Stimulated activated CD8-positive, alpha-beta memory T cell treated with anti-CD3 and anti-CD28 coated beads, Interleukin-7, amount 100 ng/mL, for 24 hours (primary cell): ENCODE results near the gene BTN1A1.
A peak's percentile ranks its signal among the peaks of the same experiment; 100 is the strongest.
"Not testable (repeated sequence)": the region's sequence is repeated elsewhere in the genome, so short reads cannot be mapped to it uniquely, and the experiment has no call there.

Experiments
- DNase-seq: peaks from one replicate; pipeline ENCODE4 v3.0.0-alpha.2; 2020; ENCODE audit warnings: low read depth

BTN1A1 gene

DNA sequence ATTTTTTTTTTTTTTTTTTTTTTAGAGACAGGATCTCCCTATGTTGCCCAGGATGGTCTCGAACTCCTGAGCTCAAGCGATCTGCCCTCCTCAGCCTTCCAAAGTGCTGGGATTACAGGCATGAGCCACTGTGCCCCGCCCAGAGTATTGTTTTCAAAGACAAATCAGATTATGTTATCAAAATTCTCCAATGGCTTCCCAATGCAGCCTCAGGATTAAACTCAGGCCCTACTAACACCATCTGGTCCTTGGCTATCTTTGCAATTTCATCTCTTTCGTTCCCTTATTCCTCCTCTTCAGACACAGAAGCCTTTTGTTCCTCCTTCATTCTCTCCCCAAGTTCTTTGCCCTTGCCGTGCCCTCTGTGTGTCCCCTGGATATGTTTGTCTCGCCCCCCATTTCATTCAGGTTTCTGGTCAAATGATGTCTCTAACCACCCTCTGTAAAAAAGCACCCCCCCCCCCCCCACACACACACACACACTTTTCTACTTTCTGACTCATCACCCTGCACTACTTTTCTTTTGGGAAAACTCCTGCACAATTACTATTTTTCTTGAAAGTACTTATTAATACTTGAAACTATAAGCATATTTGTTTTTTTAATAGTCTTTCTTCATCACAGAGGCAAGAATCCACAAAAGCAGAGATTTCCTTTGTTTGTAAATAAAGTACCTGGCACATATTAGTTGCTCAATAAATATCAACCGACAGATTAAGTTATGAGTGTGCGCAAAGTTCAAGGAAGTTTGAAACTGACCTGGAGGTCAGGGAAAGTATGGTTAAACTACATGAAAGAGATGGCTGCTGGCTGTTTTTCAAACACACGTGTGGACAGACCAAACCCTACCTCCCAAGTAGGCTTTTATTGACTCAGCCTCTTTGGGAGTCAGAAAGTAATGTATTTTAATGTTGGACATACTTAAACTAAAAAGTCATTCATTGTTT is 16.7 kb downstream of the BTN1A1 start:
- no peak for DNase-seq

DNA sequence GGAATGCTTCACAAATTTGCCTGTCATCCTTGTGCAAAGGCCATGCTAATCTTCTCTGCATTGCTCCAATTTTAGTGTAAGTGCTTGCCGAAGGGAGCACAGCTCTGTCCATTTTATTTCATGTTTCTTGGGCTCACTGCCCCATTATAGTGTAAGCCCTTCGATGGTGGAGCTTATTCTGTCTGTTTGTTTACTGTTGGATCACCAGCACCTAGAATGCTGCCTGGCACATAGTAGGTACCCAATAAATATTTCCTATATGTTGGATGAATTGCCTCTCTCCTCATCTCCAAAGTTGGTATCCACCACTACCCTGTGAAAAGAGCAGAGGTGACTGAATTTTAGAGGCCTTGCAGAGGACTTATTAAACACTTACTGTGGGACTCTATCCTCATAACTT is 19.3 kb downstream of the BTN1A1 start:
- no peak for DNase-seq

- DNase-seq = no peak
Observed at GRCh38 chr6:26520237-26520849, 20.2 kb downstream of the BTN1A1 start.

- DNase-seq = peak; percentile 77
Observed at GRCh38 chr6:26520850-26521599, 20.9 kb downstream of the BTN1A1 start.

DNA sequence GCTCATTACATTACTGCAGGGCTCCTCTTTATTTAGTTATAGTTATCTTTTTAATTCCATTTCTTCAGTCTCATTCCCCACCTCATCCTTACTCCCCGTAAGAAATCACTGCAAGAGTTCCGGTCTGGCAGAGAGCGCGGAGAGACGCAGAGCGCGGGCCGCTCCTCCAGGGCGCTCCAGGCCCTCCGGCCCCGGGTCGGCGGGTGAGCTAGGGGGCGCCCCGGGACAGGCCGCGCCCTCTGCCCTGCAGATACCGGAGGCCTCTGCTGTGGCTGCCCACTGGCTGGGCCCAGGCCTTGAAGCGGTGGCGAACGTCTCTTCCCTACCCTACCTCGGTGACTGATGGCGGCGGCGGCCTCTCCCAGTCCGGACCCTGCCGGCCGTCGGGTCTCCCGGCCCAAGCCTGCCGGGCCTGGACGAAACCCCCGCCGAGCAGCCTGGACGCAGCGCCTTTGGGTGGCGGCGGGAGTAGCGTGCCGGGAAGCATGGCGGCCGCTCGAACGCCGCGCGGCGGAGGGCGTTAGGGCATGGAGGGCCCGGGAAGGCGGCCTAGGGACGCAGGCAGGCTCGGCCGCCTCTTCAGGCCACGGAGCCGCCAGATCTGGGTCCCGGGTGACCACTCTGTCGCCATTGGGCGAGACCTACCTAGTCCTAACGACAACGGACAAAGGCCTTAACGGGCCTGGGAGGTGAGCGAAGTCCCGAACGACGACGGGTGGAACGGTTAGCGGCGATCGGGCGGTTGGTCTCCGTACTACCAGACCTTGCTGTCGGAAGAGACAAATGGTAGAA is 21.7 kb downstream of the BTN1A1 start:
- DNase-seq = peak; percentile 26

GRCh38 chr6:26522486-26523228 is 22.6 kb downstream of the BTN1A1 start:
- DNase-seq = not testable (repeated sequence)

DNA sequence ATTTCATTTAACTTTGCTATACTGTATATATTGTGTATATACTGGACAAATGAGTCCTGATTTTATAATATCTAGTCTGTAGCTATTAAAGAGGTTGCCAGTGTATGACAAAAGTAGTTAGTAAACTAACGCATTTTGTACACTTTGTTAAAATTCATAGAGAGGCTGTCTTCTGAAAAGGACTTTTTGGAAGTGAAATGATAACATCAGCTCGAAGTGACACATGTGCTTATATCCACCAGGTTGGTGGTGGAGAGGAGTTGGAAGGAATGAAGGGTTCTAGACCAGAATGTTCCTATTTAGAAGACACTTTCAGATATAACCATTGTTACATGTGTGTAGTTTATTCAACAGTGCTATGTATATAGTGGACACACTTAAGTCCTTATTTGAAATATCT is 24.2 kb downstream of the BTN1A1 start:
- not testable (repeated sequence) for DNase-seq

GRCh38 chr6:26524722-26525370 is 24.7 kb downstream of the BTN1A1 start:
- DNase-seq = no peak

GRCh38 chr6:26525838-26526237 is 25.7 kb downstream of the BTN1A1 start:
- DNase-seq = no peak

GRCh38 chr6:26526928-26527327 is 26.8 kb downstream of the BTN1A1 start:
- no peak for DNase-seq

DNA sequence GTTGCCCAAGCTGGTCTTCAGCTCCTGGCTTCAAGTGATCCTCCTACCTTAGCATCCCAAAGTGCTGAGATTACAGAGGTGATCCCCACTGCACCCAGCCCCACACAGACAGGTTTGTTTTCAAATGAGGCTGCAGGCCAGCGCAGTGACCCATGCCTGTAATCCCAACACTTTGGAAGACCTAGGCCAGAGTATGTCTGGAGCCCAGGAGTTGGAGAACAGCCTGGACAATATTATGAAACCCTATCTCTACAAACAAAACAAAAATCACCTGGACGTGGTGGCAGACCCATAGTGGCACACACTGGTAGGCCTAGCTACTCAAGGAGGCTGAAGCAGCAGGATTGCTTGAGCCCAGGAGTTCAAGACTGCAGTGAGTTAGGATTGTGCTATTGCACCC is 30.1 kb downstream of the BTN1A1 start:
- no peak for DNase-seq

DNA sequence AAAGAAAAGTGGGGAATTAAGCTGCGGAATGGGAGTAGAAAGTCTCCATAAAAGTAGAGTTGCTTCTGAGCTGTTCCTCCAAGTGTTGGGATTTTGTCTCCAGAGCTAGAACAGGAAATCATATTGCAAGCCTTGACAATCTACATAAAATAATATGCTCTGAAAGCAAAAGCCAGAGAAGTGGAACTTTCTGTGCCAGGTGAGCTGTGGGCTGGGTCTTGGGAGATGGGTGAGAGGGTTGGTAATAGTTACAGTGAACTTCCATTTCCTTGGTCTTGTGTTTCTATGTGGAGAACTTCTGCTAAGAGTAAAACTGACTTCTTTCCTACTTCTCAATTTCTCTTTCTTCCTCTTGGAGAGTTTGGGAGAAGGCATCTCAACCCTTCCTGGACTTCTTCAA is 31.8 kb downstream of the BTN1A1 start:
- DNase-seq = no peak

GRCh38 chr6:26532699-26533531 is 32.8 kb downstream of the BTN1A1 start:
- peak; percentile 92 for DNase-seq

GRCh38 chr6:26533532-26533931 is 33.4 kb downstream of the BTN1A1 start:
- no peak for DNase-seq

GRCh38 chr6:26534681-26535465 is 34.8 kb downstream of the BTN1A1 start:
- no peak for DNase-seq

DNA sequence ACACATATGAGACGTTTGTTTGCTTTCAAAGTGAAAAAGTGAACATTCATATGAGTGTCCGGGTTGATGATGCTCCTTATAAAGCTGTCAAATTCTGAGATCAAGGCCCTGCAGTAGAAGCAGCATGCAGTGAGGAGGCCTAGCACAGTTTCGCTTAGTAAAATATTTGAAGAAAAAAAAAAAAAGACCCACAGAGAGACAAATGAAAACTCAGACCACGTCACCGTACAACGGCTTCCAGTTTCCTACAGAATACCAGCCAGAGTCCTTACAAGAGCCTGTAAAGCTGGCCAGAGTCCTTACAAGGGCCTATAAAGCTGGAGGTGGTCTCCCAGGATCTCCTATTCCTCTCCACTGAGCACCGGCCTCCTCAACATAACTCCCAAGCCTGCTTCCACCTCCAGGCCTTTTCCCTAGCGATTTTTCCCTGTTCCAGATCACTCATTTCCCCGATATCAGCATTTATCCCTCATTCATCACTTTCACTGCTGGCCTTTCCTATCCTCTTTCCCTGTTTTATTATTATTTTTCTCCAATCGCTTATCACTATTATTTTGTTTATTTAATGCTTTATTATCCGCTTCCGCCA is 36.6 kb downstream of the BTN1A1 start:
- DNase-seq = no peak

- peak; percentile 82 for DNase-seq
Observed at GRCh38 chr6:26537160-26537845, 37.2 kb downstream of the BTN1A1 start.
